ENCODE data around the gene ABCE1.

Gene ABCE1

DNA sequence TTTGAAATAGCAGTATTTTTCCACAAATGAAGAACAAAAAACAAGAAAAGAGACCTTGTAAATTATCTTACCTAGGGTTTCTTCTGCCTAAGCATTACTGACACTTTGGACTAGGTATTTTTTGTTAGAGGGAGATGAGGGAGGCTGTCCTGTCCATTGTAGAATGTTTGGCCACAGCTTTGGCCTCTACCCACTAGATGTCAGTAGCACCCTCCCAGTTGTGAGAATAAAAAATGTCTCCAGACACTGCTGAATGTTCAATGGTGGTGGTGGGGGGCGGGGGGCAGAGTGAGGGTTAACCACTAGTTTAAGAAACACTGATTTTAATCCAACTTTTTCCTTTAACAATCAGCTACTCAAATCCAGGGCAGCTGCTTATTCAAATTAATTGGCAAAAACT lies 56.5 kb downstream of the ABCE1 start:
- no peaks in the 10 kb centered on the region; the same call in none of the 2 replicates for H3K36me3 ChIP-seq (ENCODE audit: control insufficient read depth, insufficient read depth, low read length)

DNA sequence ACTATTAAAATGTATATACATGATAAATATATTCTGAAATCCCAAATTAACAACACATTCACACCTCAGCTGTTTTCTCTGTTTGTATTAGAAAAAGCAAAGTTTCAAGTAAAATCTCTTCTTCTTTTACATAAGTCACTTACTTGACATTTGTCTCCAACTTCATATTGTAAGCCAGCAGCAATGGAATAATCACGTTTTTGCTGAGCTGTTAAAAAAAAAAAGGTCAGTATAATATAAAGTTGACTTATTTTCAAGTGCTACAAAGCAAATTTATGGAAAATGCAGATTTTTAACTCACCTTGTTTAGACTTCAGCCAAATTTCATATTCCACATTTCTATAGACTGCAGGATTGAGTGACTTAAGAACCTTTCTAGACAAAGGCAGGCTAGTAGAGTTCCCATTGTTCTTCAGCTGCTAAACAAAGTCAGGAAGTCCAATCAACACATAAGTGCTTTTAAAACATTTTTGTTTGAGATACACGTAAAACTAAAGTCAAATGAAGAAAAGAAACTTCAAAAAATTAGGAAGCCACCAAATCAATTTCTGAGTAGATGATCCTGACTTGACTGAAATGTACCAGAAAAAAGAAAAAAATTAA lies 57.3 kb downstream of the ABCE1 start:
- TF ChIP-seq, protein P1, sequence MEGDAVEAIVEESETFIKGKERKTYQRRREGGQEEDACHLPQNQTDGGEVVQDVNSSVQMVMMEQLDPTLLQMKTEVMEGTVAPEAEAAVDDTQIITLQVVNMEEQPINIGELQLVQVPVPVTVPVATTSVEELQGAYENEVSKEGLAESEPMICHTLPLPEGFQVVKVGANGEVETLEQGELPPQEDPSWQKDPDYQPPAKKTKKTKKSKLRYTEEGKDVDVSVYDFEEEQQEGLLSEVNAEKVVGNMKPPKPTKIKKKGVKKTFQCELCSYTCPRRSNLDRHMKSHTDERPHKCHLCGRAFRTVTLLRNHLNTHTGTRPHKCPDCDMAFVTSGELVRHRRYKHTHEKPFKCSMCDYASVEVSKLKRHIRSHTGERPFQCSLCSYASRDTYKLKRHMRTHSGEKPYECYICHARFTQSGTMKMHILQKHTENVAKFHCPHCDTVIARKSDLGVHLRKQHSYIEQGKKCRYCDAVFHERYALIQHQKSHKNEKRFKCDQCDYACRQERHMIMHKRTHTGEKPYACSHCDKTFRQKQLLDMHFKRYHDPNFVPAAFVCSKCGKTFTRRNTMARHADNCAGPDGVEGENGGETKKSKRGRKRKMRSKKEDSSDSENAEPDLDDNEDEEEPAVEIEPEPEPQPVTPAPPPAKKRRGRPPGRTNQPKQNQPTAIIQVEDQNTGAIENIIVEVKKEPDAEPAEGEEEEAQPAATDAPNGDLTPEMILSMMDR (IDR thresholded peaks at IDR 0.05; ENCODE audit: insufficient read depth, low read length, poor library complexity, severe bottlenecking): no peak
- Histone ChIP-seq H3K27me3 (replicated peaks; ENCODE audit: control insufficient read depth, insufficient read depth, low read length) (no peaks in the 10 kb centered on the region), H3K36me3 (ENCODE audit: control insufficient read depth, insufficient read depth, low read length) (no peaks in the 10 kb centered on the region; the same call in 1 of the 2 replicates), H3K4me3 (replicated peaks; ENCODE audit: low read depth, low read length) (no peak overlapping the region)
- DNase-seq (ENCODE audit: extremely low read depth, insufficient read length): no peak

More for the DNA sequence above, 56.5 kb downstream of the ABCE1 start:
- DNase-seq (ENCODE audit: extremely low read depth, insufficient read length): no peak
- H3K4me3 ChIP-seq (replicated peaks; ENCODE audit: low read depth, low read length): no peak overlapping the region
- TF ChIP-seq, protein P1 (IDR thresholded peaks at IDR 0.05; ENCODE audit: insufficient read depth, low read length, poor library complexity, severe bottlenecking): peak; percentile 74
- H3K27me3 ChIP-seq (replicated peaks; ENCODE audit: control insufficient read depth, insufficient read depth, low read length): no peaks in the 10 kb centered on the region

DNA sequence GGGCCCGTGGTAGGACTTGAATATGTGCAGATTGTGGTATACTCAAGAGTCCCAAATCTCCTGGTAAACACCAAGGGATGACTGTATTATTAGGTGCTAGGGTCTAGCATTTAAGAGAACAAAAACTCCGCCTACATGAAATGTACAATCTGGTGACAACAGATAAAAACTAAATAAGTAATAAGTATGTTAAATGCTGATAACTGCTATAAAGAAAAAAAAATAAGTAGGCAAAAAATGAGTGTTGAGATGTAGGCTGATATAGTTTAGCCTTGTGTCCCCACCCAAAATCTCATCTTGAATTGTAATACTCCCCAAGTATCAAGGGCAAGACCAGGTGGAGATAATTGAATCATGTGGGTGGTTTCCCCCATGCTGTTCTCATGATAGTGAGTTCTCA lies 58.9 kb downstream of the ABCE1 start:
- no peaks in the 10 kb centered on the region for H3K27me3 ChIP-seq (replicated peaks; ENCODE audit: control insufficient read depth, insufficient read depth, low read length)
- DNase-seq (ENCODE audit: extremely low read depth, insufficient read length): no peak
- peaks cover 2% of the 10 kb centered on the region for H3K36me3 ChIP-seq (ENCODE audit: control insufficient read depth, insufficient read depth, low read length)
- no peak overlapping the region for H3K4me3 ChIP-seq (replicated peaks; ENCODE audit: low read depth, low read length)
- TF ChIP-seq, protein P1 (IDR thresholded peaks at IDR 0.05; ENCODE audit: insufficient read depth, low read length, poor library complexity, severe bottlenecking): no peak

DNA sequence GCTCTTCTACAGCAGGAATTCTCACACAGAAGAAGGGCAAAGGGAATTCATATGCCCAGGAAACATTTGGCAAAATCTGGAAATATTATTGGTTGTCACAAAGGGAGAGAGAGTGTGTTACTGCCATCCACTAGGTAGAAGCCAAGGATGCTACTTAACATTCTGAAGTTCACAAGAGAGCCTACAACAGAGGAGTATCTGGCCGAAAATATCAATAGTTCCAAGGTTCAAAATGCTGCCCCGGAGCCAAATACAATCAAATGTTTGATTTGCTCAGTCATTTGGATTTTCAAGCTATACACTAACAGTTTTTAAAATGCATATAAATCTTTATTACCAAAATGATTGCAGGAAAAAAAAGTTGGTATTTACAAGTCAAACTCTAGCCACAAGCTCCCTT lies 63.4 kb downstream of the ABCE1 start:
- Histone ChIP-seq H3K27me3 (replicated peaks; ENCODE audit: control insufficient read depth, insufficient read depth, low read length) (no peaks in the 10 kb centered on the region), H3K36me3 (ENCODE audit: control insufficient read depth, insufficient read depth, low read length) (peaks cover 2% of the 10 kb centered on the region), H3K4me3 (replicated peaks; ENCODE audit: low read depth, low read length) (no peak overlapping the region)
- DNase-seq (ENCODE audit: extremely low read depth, insufficient read length): no peak
- TF ChIP-seq, protein P1 (IDR thresholded peaks at IDR 0.05; ENCODE audit: insufficient read depth, low read length, poor library complexity, severe bottlenecking): no peak

DNA sequence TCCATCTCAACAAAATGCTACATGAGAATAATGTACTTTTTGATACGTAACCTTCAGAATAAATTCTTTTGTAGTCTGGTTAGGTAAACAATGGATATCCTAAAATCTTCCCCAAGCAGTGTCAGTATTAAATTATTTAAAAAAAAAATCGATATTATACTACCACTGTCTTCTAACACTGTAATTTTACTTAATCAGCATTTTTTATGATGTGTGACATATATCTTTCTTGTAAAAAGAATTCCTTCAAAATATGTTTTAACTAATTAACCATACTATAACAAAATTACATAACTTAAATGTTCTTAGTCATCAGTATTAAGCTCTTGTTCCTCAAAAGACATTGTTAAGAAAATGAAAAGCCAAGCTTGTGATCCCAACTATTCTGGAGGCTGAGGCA lies 69.8 kb downstream of the ABCE1 start:
- TF ChIP-seq, protein P1 (IDR thresholded peaks at IDR 0.05; ENCODE audit: insufficient read depth, low read length, poor library complexity, severe bottlenecking): no peak
- H3K4me3 ChIP-seq (replicated peaks; ENCODE audit: low read depth, low read length): no peak overlapping the region
- H3K27me3 ChIP-seq (replicated peaks; ENCODE audit: control insufficient read depth, insufficient read depth, low read length): no peaks in the 10 kb centered on the region
- peaks cover 2% of the 10 kb centered on the region; the same call in 1 of the 2 replicates for H3K36me3 ChIP-seq (ENCODE audit: control insufficient read depth, insufficient read depth, low read length)
- no peak for DNase-seq (ENCODE audit: extremely low read depth, insufficient read length)
